K562 (cell line): ENCODE results near the gene STAT4.

Experiments
- ATF2 ChIP-seq: sonication (generic); formaldehyde crosslinking; IDR thresholded peaks from 2 replicates; pipeline ENCODE4 v1.8.1; 2022; ENCODE audit warnings: missing genetic modification reagents
- RAD21 ChIP-seq, 2 experiments: fragments of 250-450 bp in 1 of 2; fragments of 450-650 bp in 1 of 2; sonication (Bioruptor Pico) in 1 of 2; formaldehyde crosslinking in 1 of 2; IDR thresholded peaks in 1 of 2; conservative IDR thresholded peaks in 1 of 2; 2 replicates each; pipeline versions ENCODE4 v1.4.0 to v1.8.0; 2020 to 2022; ENCODE audit warnings: mild to moderate bottlenecking in 2 of 2, moderate library complexity in 1 of 2
- ZBTB1 ChIP-seq: sonication (generic); formaldehyde crosslinking; IDR thresholded peaks from 2 replicates; pipeline ENCODE4 v1.8.1; 2023; ENCODE audit warnings: missing genetic modification reagents, low read depth, mild to moderate bottlenecking, borderline replicate concordance
- ZNF324 ChIP-seq: fragments of 250-450 bp; sonication (Bioruptor Pico); IDR thresholded peaks from 2 replicates; pipeline ENCODE4 v1.4.0; 2020; ENCODE audit warnings: mild to moderate bottlenecking
- TF ChIP-seq, protein P1 (sequence below): fragments of 250-450 bp; sonication (Bioruptor Pico); IDR thresholded peaks from 2 replicates; pipeline ENCODE4 v1.4.0; 2020; ENCODE audit warnings: mild to moderate bottlenecking, moderate library complexity, borderline replicate concordance

- no peak for TF ChIP-seq ATF2 (CRISPR knock-in tag)
- no peak for TF ChIP-seq RAD21 (CRISPR knock-in tag; conservative IDR thresholded peaks at IDR 0.05 in 1 of 2, IDR thresholded peaks at IDR 0.05 in 1 of 2)
- no peak for TF ChIP-seq ZBTB1
- TF ChIP-seq, protein P1, sequence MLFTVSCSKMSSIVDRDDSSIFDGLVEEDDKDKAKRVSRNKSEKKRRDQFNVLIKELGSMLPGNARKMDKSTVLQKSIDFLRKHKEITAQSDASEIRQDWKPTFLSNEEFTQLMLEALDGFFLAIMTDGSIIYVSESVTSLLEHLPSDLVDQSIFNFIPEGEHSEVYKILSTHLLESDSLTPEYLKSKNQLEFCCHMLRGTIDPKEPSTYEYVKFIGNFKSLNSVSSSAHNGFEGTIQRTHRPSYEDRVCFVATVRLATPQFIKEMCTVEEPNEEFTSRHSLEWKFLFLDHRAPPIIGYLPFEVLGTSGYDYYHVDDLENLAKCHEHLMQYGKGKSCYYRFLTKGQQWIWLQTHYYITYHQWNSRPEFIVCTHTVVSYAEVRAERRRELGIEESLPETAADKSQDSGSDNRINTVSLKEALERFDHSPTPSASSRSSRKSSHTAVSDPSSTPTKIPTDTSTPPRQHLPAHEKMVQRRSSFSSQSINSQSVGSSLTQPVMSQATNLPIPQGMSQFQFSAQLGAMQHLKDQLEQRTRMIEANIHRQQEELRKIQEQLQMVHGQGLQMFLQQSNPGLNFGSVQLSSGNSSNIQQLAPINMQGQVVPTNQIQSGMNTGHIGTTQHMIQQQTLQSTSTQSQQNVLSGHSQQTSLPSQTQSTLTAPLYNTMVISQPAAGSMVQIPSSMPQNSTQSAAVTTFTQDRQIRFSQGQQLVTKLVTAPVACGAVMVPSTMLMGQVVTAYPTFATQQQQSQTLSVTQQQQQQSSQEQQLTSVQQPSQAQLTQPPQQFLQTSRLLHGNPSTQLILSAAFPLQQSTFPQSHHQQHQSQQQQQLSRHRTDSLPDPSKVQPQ = no peak
- TF ChIP-seq ZNF324 = no peak
Measured at GRCh38 chr2:191158193-191158592, 7.4 kb upstream of the STAT4 start.
